NT2/D1 (cell line): Measurements from ENCODE around the gene GPR17.

Experiments used
- DNase-seq: peaks from one replicate; pipeline ENCODE4 v3.0.0-alpha.2; 2011; ENCODE audit warnings: low read depth, low spot score
- H3K27me3 ChIP-seq: 2 replicates; pipeline ENCODE4 v1.6.0; 2011; ENCODE audit warnings: mild to moderate bottlenecking; ENCODE audit not compliant: insufficient read length, insufficient read depth
- H3K36me3 ChIP-seq: 2 replicates; pipeline ENCODE4 v1.6.1; 2011; ENCODE audit warnings: mild to moderate bottlenecking, low read length, mixed read lengths; ENCODE audit not compliant: insufficient read depth, insufficient read length
- H3K4me1 ChIP-seq: 2 replicates; pipeline ENCODE4 v1.5.1; 2011; ENCODE audit not compliant: insufficient read depth, insufficient read length
- H3K4me3 ChIP-seq: 2 replicates; pipeline ENCODE4 v1.5.1; 2011; ENCODE audit warnings: low read depth; ENCODE audit not compliant: insufficient read length
- H3K9ac ChIP-seq: 2 replicates; pipeline ENCODE4 v1.6.0; 2011; ENCODE audit warnings: low read depth; ENCODE audit not compliant: insufficient read length
- H3K9me3 ChIP-seq: 2 replicates; pipeline ENCODE4 v1.5.1; 2011; ENCODE audit warnings: mild to moderate bottlenecking, low read length; ENCODE audit not compliant: insufficient read depth
- SUZ12 ChIP-seq: IDR thresholded peaks from 2 replicates; pipeline ENCODE4 v1.6.1; 2011; ENCODE audit not compliant: insufficient read length, insufficient read depth; ENCODE audit errors: extremely low read depth
- YY1 ChIP-seq: IDR thresholded peaks from 2 replicates; pipeline ENCODE4 v1.6.1; 2011; ENCODE audit not compliant: insufficient read length, insufficient read depth
- ZNF274 ChIP-seq: IDR thresholded peaks from 2 replicates; pipeline ENCODE4 v1.6.1; 2011; ENCODE audit warnings: mild to moderate bottlenecking, low read depth, low read length

GPR17 gene

GRCh38 chr2:127641133-127641532 lies 4.8 kb upstream of the GPR17 start:
- TF ChIP-seq ZNF274 (no peak), YY1 (no peak), SUZ12 (no peak)
- Histone ChIP-seq H3K36me3 (peaks cover 14% of the 10 kb centered on the region), H3K9ac (no peak overlapping the region), H3K9me3 (no peaks in the 10 kb centered on the region), H3K4me3 (no peak overlapping the region), H3K27me3 (no peaks in the 10 kb centered on the region), H3K4me1 (peaks cover 50% of the 10 kb centered on the region)
- DNase-seq, result no peak

- H3K4me1 ChIP-seq, result peaks cover 47% of the 10 kb centered on the region
- no peaks in the 10 kb centered on the region for H3K27me3 ChIP-seq
- H3K4me3 ChIP-seq, result no peak overlapping the region
- TF ChIP-seq ZNF274 (no peak), SUZ12 (no peak), YY1 (no peak)
- H3K9me3 ChIP-seq, result no peaks in the 10 kb centered on the region
- H3K9ac ChIP-seq, result no peak overlapping the region
- no peak for DNase-seq
- H3K36me3 ChIP-seq, result peaks cover 10% of the 10 kb centered on the region
Observed at GRCh38 chr2:127641846-127642507, 4.0 kb upstream of the GPR17 start.

DNA sequence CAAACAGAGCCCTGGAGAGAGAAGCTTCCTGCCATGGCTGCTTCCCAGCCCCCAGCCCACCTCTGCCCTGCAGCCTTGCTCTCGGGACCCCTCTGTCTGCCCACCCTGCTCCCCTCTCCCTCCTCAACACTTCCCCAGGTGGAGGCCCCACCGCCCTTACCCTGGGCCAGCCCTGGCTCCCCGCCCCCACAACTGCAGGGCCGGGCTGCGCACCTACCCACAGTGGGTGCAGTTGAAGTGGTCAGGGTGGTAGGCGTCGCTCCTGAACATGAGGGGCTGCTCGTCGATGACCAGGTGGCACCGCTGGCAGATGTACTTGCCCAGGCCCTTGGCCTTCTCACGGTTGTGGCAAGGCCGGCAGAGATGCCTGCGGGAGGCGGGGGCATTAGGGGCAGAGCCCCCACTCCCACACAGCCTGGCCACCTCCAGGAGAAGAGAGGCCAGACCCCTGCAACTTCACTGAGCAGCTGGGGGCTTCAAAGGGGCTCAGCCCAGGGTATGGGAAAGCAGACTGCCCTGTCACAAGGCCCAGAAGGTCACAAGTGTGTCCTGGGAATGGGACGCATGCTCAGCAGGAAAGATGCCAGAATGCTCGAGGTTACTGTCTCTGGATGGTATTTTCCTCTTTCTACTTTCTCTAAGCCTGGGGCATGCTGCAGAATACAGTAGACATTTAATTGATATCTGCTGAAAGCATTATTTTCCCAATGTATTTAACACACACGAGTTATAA lies 3.1 kb upstream of the GPR17 start:
- Histone ChIP-seq H3K9me3 (no peaks in the 10 kb centered on the region), H3K9ac (no peak overlapping the region), H3K4me1 (peaks cover 48% of the 10 kb centered on the region), H3K36me3 (peaks cover 10% of the 10 kb centered on the region), H3K27me3 (no peaks in the 10 kb centered on the region), H3K4me3 (no peak overlapping the region)
- no peak for DNase-seq
- TF ChIP-seq ZNF274 (no peak), YY1 (no peak), SUZ12 (no peak)

- TF ChIP-seq ZNF274, result no peak
- no peak for TF ChIP-seq SUZ12
- no peak for TF ChIP-seq YY1
- no peak for DNase-seq
- Histone ChIP-seq H3K9me3 (no peaks in the 10 kb centered on the region), H3K36me3 (peaks cover 9% of the 10 kb centered on the region), H3K27me3 (no peaks in the 10 kb centered on the region), H3K4me1 (peaks cover 47% of the 10 kb centered on the region), H3K4me3 (no peak overlapping the region), H3K9ac (no peak overlapping the region)
Observed at GRCh38 chr2:127643439-127644065, 2.4 kb upstream of the GPR17 start.

DNA sequence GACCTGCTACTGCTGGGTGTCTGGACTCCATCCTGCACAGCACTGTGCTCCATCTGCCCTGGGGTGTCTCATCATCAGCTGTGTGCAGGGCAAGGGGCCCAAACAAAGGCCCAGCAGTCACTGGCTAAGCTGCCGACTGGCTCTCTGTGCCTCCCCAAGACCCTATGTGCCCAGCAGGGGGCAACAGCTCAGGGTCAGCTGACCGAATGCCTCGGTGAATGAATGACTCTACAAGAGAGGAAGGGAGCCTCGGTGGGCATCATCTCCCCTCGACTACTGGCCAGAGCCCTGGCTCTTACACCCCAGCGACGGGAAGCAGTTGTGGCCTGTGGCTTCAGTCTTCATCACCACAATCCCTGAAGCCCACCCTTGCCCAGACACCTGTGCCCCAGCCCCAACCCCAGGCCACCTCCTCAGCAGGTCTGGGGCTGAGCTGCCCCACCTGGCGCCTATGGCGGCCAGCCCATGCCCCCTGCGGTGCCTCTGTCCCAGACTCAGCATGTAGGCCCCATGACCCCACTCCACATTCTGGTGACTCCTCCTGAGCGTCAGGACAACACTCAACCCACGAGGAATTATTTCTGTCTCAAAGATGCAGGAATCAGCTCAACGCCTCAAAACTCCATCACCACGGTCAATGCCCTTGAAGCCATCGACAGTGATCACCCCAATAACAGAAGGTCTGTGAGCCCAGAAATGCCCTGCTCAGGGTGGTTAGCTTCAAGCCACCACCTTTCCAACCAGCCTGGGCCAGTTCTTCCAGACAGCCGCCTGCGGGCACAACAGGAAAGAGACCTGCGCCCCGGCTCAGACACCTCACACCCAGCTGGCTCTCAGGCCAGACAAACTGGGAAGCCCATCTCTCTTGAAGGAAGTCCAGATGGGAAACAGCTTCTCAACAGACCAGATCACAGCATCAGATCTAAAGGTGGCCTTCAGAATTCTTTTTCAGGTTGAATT lies 1.6 kb upstream of the GPR17 start:
- no peak overlapping the region for H3K4me3 ChIP-seq
- TF ChIP-seq ZNF274 (no peak), YY1 (no peak), SUZ12 (no peak)
- H3K4me1 ChIP-seq, result peaks cover 43% of the 10 kb centered on the region
- H3K36me3 ChIP-seq, result peaks cover 3% of the 10 kb centered on the region
- no peak overlapping the region for H3K9ac ChIP-seq
- no peaks in the 10 kb centered on the region for H3K9me3 ChIP-seq
- DNase-seq, result no peak
- H3K27me3 ChIP-seq, result no peaks in the 10 kb centered on the region

GRCh38 chr2:127645026-127645394 lies 943 bp upstream of the GPR17 start:
- TF ChIP-seq ZNF274 (no peak), SUZ12 (no peak), YY1 (no peak)
- Histone ChIP-seq H3K9me3 (no peaks in the 10 kb centered on the region), H3K4me3 (no peak overlapping the region), H3K27me3 (no peaks in the 10 kb centered on the region), H3K9ac (no peak overlapping the region), H3K36me3 (peaks cover 4% of the 10 kb centered on the region), H3K4me1 (peaks cover 46% of the 10 kb centered on the region)
- DNase-seq, result no peak
